Measurements from ENCODE around the gene NUMB.

Gene NUMB

DNA sequence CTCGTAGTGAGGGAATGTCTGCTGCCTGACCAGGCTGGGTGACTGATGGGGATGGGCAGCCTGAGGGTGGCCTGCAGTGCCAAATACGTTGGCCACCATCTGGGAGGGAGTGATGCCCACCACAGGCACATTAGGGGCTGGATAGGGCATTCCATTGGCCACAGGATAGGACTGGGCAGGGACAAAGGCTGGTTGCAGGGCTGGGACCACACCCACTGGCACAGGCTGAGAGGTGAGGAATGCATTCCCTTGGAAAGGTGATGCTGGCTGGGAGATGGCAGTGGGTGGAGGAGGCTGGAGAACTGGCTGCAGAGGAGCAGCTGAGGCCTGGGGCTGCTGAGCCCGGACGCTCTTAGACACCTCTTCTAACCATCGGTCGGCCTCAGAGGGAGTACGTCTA is 181.5 kb downstream of the NUMB start:
- H3K4me3 ChIP-seq (ENCODE audit: low read depth, low read length): no peak overlapping the region
- TF ChIP-seq, protein P1, sequence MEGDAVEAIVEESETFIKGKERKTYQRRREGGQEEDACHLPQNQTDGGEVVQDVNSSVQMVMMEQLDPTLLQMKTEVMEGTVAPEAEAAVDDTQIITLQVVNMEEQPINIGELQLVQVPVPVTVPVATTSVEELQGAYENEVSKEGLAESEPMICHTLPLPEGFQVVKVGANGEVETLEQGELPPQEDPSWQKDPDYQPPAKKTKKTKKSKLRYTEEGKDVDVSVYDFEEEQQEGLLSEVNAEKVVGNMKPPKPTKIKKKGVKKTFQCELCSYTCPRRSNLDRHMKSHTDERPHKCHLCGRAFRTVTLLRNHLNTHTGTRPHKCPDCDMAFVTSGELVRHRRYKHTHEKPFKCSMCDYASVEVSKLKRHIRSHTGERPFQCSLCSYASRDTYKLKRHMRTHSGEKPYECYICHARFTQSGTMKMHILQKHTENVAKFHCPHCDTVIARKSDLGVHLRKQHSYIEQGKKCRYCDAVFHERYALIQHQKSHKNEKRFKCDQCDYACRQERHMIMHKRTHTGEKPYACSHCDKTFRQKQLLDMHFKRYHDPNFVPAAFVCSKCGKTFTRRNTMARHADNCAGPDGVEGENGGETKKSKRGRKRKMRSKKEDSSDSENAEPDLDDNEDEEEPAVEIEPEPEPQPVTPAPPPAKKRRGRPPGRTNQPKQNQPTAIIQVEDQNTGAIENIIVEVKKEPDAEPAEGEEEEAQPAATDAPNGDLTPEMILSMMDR (IDR thresholded peaks at IDR 0.05; ENCODE audit: low read depth, low read length, missing control alignments): no peak
- DNase-seq (ENCODE audit: low read depth): no peak

DNA sequence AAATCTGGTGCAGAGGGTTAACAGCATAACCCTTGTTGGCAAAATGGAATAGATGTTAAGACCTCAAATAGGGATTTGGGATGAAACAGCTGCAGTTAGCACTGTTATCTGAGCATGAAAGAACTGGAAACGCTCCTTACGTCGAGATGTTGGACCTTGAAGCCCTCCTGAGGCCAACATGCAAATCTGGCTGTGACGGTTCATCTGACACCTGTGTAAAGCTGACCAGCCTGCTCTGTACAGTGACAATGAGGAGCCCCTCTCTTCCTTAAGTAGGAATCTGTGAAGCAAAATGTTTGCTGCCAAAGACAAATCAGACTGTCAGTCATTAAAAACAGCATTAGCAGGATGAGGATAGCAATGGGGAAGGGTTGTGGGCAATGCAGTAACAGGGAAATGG is 184.5 kb downstream of the NUMB start:
- no peak for DNase-seq (ENCODE audit: low read depth)
- no peak overlapping the region for H3K4me3 ChIP-seq (ENCODE audit: low read depth, low read length)
- TF ChIP-seq, protein P1 (IDR thresholded peaks at IDR 0.05; ENCODE audit: low read depth, low read length, missing control alignments): no peak

GRCh38 chr14:73272393-73272792 is 186.0 kb downstream of the NUMB start:
- no peak overlapping the region for H3K4me3 ChIP-seq (ENCODE audit: low read depth, low read length)
- TF ChIP-seq, protein P1 (IDR thresholded peaks at IDR 0.05; ENCODE audit: low read depth, low read length, missing control alignments): no peak
- DNase-seq (ENCODE audit: low read depth): no peak

GRCh38 chr14:73269729-73270531 is 188.4 kb downstream of the NUMB start:
- no peak for DNase-seq (ENCODE audit: low read depth)
- peak overlapping the region; percentile 36 for H3K4me3 ChIP-seq (ENCODE audit: low read depth, low read length)
- TF ChIP-seq, protein P1 (IDR thresholded peaks at IDR 0.05; ENCODE audit: low read depth, low read length, missing control alignments): no peak

DNA sequence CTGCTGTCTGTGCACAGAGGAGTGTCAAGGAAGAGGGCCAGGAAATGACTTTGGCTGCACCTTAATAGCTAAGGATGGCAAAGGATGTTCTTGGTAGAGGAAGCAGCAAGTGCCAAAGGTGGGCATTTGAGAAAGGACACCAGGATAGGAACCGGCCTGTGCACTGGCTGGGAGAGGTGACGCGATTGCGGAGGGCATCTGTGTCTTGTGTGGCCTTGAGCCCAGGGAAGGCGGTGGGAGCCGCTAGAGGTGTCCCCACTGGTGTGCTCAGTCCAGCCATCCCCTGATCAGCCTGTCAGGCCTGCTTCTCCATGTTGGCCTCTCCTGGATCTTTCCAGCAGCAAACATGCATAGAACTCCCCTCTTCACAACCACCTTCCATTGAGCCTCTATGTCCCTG is 190.9 kb downstream of the NUMB start:
- TF ChIP-seq, protein P1 (IDR thresholded peaks at IDR 0.05; ENCODE audit: low read depth, low read length, missing control alignments): no peak
- no peak overlapping the region for H3K4me3 ChIP-seq (ENCODE audit: low read depth, low read length)
- DNase-seq (ENCODE audit: low read depth): no peak

DNA sequence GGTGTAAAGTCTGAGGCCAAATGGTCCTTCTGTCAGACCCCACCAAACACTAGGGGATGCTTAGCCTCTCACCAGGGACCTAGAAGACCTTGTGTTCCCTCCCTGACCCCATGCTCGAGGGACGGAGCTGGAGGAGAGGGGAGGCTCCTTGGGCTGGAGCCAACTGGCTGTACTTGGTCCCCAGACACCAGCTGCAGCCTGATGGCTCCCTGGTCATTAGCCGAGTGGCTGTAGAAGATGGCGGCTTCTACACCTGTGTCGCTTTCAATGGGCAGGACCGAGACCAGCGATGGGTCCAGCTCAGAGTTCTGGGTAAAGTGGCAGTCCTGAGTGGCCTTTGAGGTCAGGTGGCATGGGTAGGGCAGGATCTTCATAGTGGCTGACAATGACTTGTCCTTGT is 192.0 kb downstream of the NUMB start:
- DNase-seq (ENCODE audit: low read depth): no peak

More for the DNA sequence above, 192.0 kb downstream of the NUMB start:
- H3K4me3 ChIP-seq (ENCODE audit: low read depth, low read length): no peak overlapping the region
- TF ChIP-seq, protein P1 (IDR thresholded peaks at IDR 0.05; ENCODE audit: low read depth, low read length, missing control alignments): no peak
